Activated naive CD8-positive, alpha-beta T cell treated with anti-CD3 and anti-CD28 coated beads for 36 hours (primary cell): ENCODE data around the gene CHURC1. TPM values are rescaled to one million over a fixed set of nuclear protein-coding genes. Genes with fewer than 3 reads are reported as not detected.
A peak's percentile ranks its signal among the peaks of the same experiment; 100 is the strongest.

ENCODE experiments used
- DNase-seq: peaks from one replicate; pipeline ENCODE4 v3.0.0; 2021
- H3K27ac Mint-ChIP-seq: one replicate; pipeline ENCODE4 v1.8.0; 2022; ENCODE audit warnings: mild to moderate bottlenecking, moderate library complexity, mixed read lengths
- H3K27me3 Mint-ChIP-seq: one replicate; pipeline ENCODE4 v1.8.0; 2022; ENCODE audit warnings: mild to moderate bottlenecking, mixed read lengths
- H3K36me3 Mint-ChIP-seq: one replicate; pipeline ENCODE4 v1.8.0; 2021; ENCODE audit warnings: mild to moderate bottlenecking, mixed read lengths
- H3K4me1 Mint-ChIP-seq: one replicate; pipeline ENCODE4 v1.8.0; 2021; ENCODE audit warnings: mixed read lengths
- H3K4me3 Mint-ChIP-seq: one replicate; pipeline ENCODE4 v1.8.0; 2022; ENCODE audit warnings: mild to moderate bottlenecking, moderate library complexity, mixed read lengths
- H3K9me3 Mint-ChIP-seq: one replicate; pipeline ENCODE4 v1.8.0; 2022; ENCODE audit warnings: mixed read lengths
- total RNA-seq, 2 experiments: library from RNA; stranded (reverse); gene quantifications; one replicate each; pipeline ENCODE4 v1.2.3, GENCODE V29; 2021

The CHURC1 gene
- total RNA-seq, 2 experiments from 2014 or later, result 49.8 to 59.2 TPM

DNA sequence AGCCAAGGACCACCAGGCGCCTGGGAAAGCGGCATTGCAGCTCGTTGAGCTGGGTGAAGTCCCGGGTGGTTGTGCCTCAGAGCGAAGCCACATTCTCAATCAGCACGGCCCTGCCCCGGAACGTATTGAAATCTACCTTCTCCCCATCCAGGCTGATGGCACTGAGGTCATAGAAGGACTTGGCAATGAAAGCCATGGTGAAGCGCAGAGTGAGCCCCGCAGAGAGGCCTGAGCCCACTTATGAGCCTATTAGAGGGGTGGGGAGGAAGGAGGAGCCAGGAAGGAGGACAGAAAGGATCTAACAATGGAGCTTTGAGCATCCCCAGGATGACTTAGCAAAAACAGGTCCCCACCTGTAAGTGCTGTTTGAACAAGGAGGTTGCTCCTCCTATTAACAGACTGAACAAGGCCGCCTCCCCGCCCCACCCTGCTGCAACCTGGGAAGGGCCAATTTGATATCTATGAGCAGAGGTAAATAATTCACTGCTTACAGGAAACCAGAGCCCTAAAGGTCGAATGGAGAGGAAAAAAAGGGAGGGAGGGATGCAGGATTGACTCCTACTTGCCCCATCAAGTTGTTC lies 28.4 kb downstream of the CHURC1 start, which contains the start of gene GPX2:
TSS of gene GPX2 (minus strand) at position 215 of the 581 bp plus-strand sequence. CDS start at position 196, 19 bp downstream.
- DNase-seq, result no peak
- peaks cover 20% of the 10 kb centered on the region for H3K36me3 Mint-ChIP-seq
- peaks cover 44% of the 10 kb centered on the region for H3K4me1 Mint-ChIP-seq
- no peak within 1 kb of the TSS for H3K4me3 Mint-ChIP-seq
- no peaks in the 10 kb centered on the region for H3K27me3 Mint-ChIP-seq
- H3K9me3 Mint-ChIP-seq, result no peaks in the 10 kb centered on the region
- peak within 1 kb of the TSS; percentile 50 for H3K27ac Mint-ChIP-seq

DNA sequence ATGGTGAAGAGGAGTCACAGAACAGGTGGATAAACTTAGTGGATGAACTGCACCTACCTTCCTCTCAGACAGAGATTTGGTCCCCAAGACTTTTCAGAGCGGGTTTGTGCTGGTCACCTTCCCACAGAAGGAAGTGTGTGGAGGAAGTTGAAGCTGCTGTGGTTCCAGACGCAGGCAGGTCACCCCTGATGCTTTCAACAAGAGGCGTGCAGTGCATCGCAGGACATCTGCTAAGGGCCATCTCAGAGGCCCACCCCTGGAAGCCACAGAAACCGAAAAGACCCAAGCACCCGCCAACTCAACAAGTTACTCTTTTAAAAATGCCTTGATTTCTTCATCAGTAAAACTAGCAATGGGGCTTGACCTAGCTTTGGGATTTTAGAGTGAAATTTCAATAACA lies 29.3 kb downstream of the CHURC1 start:
- Mint-ChIP-seq H3K36me3 (peaks cover 17% of the 10 kb centered on the region), H3K4me1 (peaks cover 39% of the 10 kb centered on the region), H3K27me3 (no peaks in the 10 kb centered on the region), H3K9me3 (no peaks in the 10 kb centered on the region), H3K4me3 (no peak overlapping the region), H3K27ac (peak overlapping the region; percentile 50)
- DNase-seq, result no peak

DNA sequence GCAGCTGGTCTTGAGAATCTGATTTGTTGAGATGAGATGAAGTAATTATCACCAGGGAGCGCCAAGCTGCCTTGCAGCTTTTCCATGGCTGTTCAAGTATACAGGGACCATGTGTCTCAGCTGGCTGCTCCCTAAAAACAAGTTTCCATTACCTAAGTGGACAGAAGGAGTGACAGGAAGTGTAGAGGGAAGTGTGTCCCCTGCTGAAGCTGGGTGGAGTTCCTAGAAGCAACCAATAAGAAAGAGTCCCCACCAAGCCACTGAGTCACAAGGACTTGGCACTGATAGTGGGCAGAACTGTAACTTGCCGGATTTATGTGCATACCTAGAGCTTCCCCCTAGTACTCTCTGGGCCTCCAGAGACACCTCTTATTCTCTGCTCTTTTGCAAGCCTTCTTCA lies 29.8 kb downstream of the CHURC1 start:
- no peaks in the 10 kb centered on the region for H3K27me3 Mint-ChIP-seq
- no peak overlapping the region for H3K4me3 Mint-ChIP-seq
- peaks cover 36% of the 10 kb centered on the region for H3K4me1 Mint-ChIP-seq
- no peaks in the 10 kb centered on the region for H3K9me3 Mint-ChIP-seq
- peak overlapping the region; percentile 50 for H3K27ac Mint-ChIP-seq
- no peak for DNase-seq
- H3K36me3 Mint-ChIP-seq, result peaks cover 17% of the 10 kb centered on the region

- Mint-ChIP-seq H3K4me3 (no peak overlapping the region), H3K9me3 (no peaks in the 10 kb centered on the region), H3K27ac (no peak overlapping the region), H3K36me3 (peaks cover 20% of the 10 kb centered on the region), H3K27me3 (no peaks in the 10 kb centered on the region), H3K4me1 (peaks cover 30% of the 10 kb centered on the region)
- DNase-seq, result no peak
Observed at GRCh38 chr14:64944861-64945260, 30.6 kb downstream of the CHURC1 start.

DNA sequence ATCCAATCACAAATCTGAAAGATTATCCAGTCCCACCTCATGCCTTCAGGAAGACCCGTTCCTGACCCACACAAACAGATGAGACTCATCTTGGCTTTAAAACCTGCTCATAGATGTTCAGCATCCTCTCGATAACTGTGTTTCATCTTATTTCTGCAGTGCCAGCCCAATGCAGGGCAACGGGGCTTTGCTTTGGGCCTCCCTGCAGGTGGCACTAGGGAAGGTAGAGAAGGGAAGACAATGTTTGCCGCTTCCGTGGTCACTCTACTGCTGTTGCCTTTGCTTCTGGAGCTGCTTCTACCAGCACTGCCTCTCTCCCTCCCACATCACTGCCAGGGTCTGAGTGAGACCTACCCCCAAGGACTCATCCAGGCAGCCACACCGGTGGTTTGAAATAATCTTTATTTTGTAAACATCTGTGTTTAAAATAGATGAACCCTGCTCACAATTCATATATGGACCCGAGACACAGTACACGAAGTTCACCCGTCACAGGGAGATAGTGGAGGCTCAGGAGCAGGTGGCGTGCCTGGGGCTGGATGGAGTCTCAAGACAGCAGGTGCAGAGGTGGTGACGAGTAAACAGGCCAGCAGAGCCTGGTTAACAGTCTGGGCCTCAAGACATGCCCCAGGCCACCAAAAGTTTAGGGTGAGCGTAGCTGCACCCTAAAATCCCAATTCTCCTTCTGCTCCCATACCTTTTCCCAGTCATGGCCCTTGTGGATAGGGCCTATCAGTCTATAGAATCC lies 31.4 kb downstream of the CHURC1 start:
- H3K36me3 Mint-ChIP-seq, result peaks cover 15% of the 10 kb centered on the region
- H3K27me3 Mint-ChIP-seq, result no peaks in the 10 kb centered on the region

DNA sequence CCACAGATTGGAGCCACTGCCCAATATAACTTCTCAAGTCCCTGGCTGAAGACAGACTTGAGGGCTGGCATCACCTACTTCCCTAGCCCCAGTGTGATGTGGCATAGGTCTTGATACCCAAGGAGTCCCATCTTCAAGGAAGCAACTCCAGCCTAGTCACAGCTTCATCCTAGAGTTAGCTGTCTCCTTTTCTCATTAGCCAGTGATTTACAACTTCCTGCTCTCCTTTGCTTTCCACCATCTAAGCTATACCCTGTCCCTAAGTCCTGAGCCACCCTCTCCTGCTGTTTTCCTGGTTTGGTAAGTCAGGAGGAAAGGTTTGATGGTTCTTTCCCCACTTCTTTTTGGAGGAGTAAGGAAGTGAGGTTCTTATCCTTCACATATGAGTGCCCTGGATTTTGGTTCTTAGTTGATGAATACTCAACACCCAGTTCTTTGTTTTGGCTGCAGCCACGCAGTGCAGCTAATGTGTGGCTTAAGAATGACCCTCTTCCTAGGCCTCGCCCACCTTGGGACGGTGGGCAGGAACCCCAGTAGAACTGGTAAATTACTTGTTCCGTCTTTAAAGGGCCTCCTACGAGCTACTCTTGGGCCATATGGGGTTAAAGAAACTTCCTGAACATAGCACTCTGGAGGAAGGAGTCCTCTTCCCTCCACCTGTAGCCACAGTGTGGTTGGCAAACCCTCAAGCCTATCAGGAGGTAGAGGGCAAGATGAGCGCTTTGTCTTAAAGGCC lies 32.2 kb downstream of the CHURC1 start:
- Mint-ChIP-seq H3K36me3 (peaks cover 13% of the 10 kb centered on the region), H3K27me3 (no peaks in the 10 kb centered on the region), H3K4me1 (peaks cover 25% of the 10 kb centered on the region), H3K9me3 (no peaks in the 10 kb centered on the region), H3K27ac (no peak overlapping the region), H3K4me3 (no peak overlapping the region)
- DNase-seq, result no peak

More for the DNA sequence above, 31.4 kb downstream of the CHURC1 start:
- Mint-ChIP-seq H3K27ac (no peak overlapping the region), H3K4me1 (peaks cover 25% of the 10 kb centered on the region), H3K9me3 (no peaks in the 10 kb centered on the region), H3K4me3 (no peak overlapping the region)
- DNase-seq, result no peak

DNA sequence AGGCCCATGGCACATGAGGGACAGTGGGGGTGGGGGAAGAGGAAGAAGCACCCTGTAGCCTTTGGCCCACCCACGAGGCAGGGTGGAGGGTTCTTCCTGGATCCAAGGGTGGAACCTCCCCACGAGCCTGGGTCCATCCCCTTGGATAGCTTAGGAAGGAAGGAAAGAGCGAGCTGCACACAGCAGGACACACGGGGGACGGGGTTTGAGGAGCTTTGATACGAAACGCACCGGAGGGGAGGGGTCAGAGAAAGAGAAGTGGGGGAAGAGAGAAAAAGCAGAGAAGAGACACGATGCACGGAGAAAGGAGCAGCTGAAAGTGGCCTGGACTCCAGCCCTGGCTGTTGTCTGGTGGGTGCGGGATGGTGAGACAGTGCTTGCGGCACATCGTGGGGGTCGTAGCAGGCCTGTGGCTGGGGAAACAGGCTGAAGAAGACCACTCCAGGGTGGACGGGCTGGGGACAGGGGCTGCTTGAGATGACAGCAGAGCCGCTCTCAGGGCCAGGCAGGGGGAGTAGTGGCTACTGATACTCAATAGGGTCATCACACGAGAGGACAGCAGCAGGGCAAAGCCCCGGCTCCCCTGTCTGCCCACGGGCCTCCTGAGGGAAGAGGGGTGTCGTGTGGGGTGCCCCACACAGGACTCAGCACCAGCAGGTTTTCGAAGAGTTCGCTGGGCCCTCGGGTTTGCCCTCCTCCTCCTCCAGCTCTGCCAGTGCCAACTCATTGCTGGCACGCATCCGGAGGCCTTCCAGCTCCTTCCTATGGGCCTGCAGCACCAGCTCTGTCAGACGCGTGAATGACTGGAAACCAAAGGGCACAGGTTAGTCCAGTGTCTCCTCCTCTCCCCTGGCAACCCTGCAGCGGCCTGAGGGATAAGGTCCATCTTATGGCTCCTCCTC lies 33.7 kb downstream of the CHURC1 start:
- DNase-seq, result no peak
- peaks cover 29% of the 10 kb centered on the region for H3K4me1 Mint-ChIP-seq
- H3K36me3 Mint-ChIP-seq, result peaks cover 13% of the 10 kb centered on the region
- H3K9me3 Mint-ChIP-seq, result no peaks in the 10 kb centered on the region
- no peaks in the 10 kb centered on the region for H3K27me3 Mint-ChIP-seq
- no peak overlapping the region for H3K4me3 Mint-ChIP-seq
- no peak overlapping the region for H3K27ac Mint-ChIP-seq

DNA sequence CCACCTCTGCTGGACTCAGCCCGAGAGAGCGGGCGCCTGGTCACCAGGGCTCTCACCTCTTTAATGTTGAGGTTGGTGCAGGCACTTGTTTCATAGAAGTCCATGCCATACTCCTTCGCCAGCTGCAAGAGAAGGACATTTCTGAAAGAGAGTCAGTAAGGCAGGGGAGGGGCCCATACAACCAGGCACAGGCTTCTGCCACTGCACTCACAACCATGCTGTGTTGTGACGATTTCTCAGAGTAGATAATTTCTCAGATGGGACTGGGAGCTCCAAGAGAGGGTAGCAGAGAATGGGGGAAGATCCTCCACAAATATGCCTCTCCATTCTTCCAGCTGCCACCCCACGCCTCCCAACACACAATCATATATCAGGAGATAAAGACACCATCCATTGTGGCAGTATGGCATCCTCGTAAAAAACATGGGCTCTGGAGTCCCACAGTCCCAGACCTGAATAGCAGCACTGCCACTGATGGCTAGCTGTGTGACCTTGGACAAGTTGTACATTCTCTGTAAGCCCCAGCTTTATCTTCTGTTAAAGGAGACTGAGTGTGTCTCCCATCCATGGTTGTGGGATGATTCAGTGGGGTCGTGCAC lies 34.5 kb downstream of the CHURC1 start:
- Mint-ChIP-seq H3K27me3 (no peaks in the 10 kb centered on the region), H3K9me3 (no peaks in the 10 kb centered on the region), H3K36me3 (peaks cover 13% of the 10 kb centered on the region), H3K4me3 (no peak overlapping the region), H3K4me1 (peaks cover 21% of the 10 kb centered on the region), H3K27ac (no peak overlapping the region)
- no peak for DNase-seq

DNA sequence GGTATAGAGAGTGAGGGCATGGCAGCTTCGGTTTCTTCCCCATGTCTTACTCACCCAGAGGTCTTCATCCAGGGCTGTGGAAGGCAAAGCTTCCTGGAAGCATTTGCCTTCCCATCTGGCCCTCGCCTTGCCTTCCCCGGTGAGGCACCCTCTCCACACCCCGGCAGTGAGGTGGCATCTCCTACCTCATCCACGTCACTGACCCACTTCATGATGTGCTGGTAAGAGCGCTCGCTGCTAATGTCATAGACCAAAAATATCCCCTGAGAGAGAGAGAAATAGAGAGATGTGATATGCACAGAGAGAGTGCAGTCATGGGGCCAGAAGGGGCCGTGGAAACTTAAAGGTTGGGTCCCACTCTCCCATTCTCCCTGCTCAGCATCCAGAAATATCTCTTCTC lies 36.6 kb downstream of the CHURC1 start:
- no peak for DNase-seq
- H3K9me3 Mint-ChIP-seq, result no peaks in the 10 kb centered on the region
- no peak overlapping the region for H3K4me3 Mint-ChIP-seq
- H3K4me1 Mint-ChIP-seq, result peaks cover 9% of the 10 kb centered on the region
- H3K27ac Mint-ChIP-seq, result no peak overlapping the region
- peaks cover 7% of the 10 kb centered on the region for H3K36me3 Mint-ChIP-seq
- no peaks in the 10 kb centered on the region for H3K27me3 Mint-ChIP-seq

DNA sequence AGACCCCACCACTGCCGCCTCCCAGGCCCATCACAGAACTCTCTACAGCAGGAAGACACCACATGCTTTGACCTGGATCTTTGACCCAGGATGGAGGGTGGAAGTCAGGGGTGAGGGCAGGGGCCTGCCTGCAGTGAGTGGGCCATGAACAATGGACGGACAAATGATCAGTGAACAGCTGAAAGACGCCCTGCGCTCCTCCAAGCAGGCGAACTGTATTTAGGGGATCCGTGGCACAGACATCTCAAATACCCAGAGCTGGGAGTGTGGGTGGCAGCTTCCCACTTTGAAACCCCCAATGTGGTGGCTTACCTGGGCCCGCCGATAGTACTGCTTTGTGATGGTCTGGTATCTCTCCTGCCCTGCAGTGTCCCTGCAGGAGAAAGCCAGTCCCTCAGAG lies 37.0 kb downstream of the CHURC1 start:
- Mint-ChIP-seq H3K27ac (no peak overlapping the region), H3K36me3 (peaks cover 7% of the 10 kb centered on the region), H3K9me3 (no peaks in the 10 kb centered on the region), H3K4me3 (no peak overlapping the region), H3K27me3 (no peaks in the 10 kb centered on the region), H3K4me1 (peaks cover 9% of the 10 kb centered on the region)
- DNase-seq, result no peak

DNA sequence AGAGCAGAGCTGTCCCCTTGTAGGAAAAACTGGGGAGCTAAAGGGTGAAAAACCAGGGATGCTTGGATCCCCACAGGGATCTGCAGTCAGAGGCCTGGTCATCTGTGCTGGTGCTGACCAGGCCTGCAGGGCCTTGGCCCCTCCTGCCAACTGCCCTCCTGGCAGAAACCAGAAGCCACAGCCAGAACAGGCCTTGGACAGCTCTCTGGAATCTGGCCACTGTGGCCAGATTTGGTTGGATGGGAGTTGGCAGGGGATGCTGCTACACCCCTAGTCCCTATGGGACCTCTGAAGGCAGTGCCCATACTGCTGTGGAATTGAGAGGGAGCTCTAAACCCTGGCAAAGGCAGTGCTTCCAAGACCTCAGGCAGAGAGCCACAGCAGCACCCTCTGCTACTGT lies 37.5 kb downstream of the CHURC1 start:
- peaks cover 3% of the 10 kb centered on the region for H3K36me3 Mint-ChIP-seq
- no peaks in the 10 kb centered on the region for H3K9me3 Mint-ChIP-seq
- H3K27ac Mint-ChIP-seq, result no peak overlapping the region
- no peaks in the 10 kb centered on the region for H3K27me3 Mint-ChIP-seq
- no peak overlapping the region for H3K4me3 Mint-ChIP-seq
- H3K4me1 Mint-ChIP-seq, result peaks cover 6% of the 10 kb centered on the region
- DNase-seq, result no peak

DNA sequence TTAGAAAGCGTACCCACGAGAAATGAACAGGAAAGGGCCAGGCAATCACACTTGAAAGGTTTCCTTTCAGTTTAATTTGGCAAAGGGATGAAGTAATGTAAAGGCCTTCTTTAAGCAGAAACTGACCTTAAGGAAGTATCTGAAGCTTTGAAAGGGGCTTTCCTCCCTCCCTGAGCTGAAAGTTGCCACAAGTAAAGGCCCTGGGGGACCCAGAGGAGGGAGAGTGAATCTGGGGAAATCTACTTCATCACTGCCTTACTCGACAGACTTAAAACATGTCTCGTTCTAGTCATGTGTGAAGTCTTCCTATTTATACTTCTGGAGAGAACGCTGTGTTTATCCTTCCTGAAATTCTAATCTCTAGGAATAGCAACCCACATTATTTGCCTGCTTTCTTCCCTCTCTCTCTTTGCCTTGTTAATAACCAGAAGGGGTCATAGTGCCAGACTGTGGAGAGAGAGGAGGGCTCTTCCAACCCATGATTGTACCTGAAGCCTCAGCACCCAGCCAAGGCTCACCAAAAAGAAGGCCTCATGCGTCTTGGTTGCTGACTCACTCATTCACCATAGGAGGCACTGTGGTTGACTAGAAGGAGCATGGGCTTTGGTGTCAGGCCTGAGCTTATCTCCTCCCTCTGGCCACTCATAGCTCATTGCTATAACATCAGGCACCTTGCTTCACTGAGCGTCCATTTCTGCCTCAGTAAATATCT lies 38.5 kb downstream of the CHURC1 start:
- Mint-ChIP-seq H3K36me3 (peaks cover 3% of the 10 kb centered on the region), H3K4me1 (peaks cover 6% of the 10 kb centered on the region), H3K27ac (no peak overlapping the region), H3K4me3 (no peak overlapping the region), H3K9me3 (no peaks in the 10 kb centered on the region), H3K27me3 (no peaks in the 10 kb centered on the region)
- DNase-seq, result no peak

DNA sequence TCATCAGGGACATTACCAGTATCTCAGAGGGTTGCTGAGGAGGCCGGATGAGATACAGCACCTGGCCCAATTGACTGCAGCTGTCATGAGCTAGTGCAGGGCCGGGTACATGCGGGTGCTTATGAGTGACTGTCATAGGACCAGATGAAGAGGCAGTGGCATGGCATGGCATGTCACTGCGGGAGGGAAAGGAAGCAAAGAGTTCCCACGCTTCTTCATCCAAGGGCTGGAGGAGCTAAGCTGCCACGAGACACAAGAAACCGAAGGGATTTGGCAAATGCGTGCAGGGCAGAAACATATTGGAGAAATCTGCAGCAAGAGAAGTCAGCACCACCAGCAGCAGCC lies 39.0 kb downstream of the CHURC1 start:
- no peak for DNase-seq
- H3K36me3 Mint-ChIP-seq, result peaks cover 3% of the 10 kb centered on the region
- H3K4me1 Mint-ChIP-seq, result peaks cover 6% of the 10 kb centered on the region
- no peaks in the 10 kb centered on the region for H3K27me3 Mint-ChIP-seq
- H3K4me3 Mint-ChIP-seq, result no peak overlapping the region
- no peaks in the 10 kb centered on the region for H3K9me3 Mint-ChIP-seq
- H3K27ac Mint-ChIP-seq, result no peak overlapping the region

DNA sequence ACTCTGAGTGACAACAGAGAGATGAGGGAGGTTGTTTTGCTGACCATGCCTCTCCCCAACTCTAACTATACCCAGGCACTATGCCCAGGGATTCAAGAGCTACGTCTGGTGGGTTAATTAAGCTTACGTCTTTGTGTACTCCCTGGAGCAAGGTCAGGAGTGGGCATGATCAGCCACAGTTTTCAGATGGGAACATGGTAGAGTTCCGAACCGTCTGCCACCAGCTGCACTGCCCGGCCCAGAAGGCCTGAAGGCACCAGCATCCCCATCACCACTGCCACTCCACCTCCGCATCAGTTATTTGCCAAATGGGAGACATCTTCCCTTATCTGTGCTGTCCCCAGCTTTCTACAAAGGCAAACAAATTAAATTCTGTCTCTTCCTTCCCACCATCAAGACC lies 39.4 kb downstream of the CHURC1 start:
- Mint-ChIP-seq H3K36me3 (peaks cover 3% of the 10 kb centered on the region), H3K4me3 (no peak overlapping the region), H3K27ac (no peak overlapping the region), H3K27me3 (no peaks in the 10 kb centered on the region), H3K4me1 (peaks cover 6% of the 10 kb centered on the region), H3K9me3 (no peaks in the 10 kb centered on the region)
- no peak for DNase-seq
